ENCODE measurements around the gene BSPRY. TPM values are rescaled to one million over a fixed set of nuclear protein-coding genes. Genes with fewer than 3 reads are reported as not detected.

Gene BSPRY
- total and polyA plus RNA-seq, 2 of the 13 experiments (the other 11 are each of a cell fraction or from before 2014, with no cell fraction given): 0.09 to 0.26 TPM

- TF ChIP-seq TCF7L2 (IDR thresholded peaks at IDR 0.05; ENCODE audit: low read depth, low read length) (no peak), ZBTB42 (CRISPR knock-in tag; IDR thresholded peaks at IDR 0.05) (no peak), NR2F2 (IDR thresholded peaks at IDR 0.05; ENCODE audit: borderline replicate concordance, low read depth) (no peak), SNAI1 (CRISPR knock-in tag; IDR thresholded peaks at IDR 0.05; ENCODE audit: borderline replicate concordance) (0 out of 2 replicates have a peak, but pooled peaks have one; percentile 50), POGZ (CRISPR knock-in tag; IDR thresholded peaks at IDR 0.05) (peak; percentile 97), SRF (IDR thresholded peaks at IDR 0.05; ENCODE audit: low read depth, low read length) (peak; percentile 77; the same call in 1 of the 2 replicates), HMGXB4 (CRISPR knock-in tag; IDR thresholded peaks at IDR 0.05; ENCODE audit: borderline replicate concordance in 1 of 2, low read depth in 1 of 2) (peak in 1 of 2 experiments; percentile 94), JUNB (CRISPR knock-in tag; IDR thresholded peaks at IDR 0.05; ENCODE audit: borderline replicate concordance) (no peak), HIVEP1 (CRISPR knock-in tag; IDR thresholded peaks at IDR 0.05) (peak; percentile 94), ZBTB20 (CRISPR knock-in tag; IDR thresholded peaks at IDR 0.05; ENCODE audit: borderline replicate concordance, low read depth) (peak; percentile 90; the same call in 1 of the 2 replicates), ZNF550 (CRISPR knock-in tag; IDR thresholded peaks at IDR 0.05; ENCODE audit: borderline replicate concordance) (no peak), KLF16 (CRISPR knock-in tag; IDR thresholded peaks at IDR 0.05) (peak in 1 of 2 experiments; percentile 92; a peak in 2 of 4 replicates), ZZZ3 (CRISPR knock-in tag; IDR thresholded peaks at IDR 0.05; ENCODE audit: borderline replicate concordance) (no peak), ZBTB33 (CRISPR knock-in tag; IDR thresholded peaks at IDR 0.05) (peak; percentile 33; the same call in 1 of the 2 replicates), IRF9 (CRISPR knock-in tag; IDR thresholded peaks at IDR 0.05; ENCODE audit: borderline replicate concordance) (peak; percentile 47; the same call in 1 of the 2 replicates), MTF1 (CRISPR knock-in tag; IDR thresholded peaks at IDR 0.05) (no peak), ZSCAN21 (CRISPR knock-in tag; IDR thresholded peaks at IDR 0.05; ENCODE audit: borderline replicate concordance) (peak; percentile 90; the same call in 1 of the 2 replicates)
- TF ChIP-seq, protein P1, sequence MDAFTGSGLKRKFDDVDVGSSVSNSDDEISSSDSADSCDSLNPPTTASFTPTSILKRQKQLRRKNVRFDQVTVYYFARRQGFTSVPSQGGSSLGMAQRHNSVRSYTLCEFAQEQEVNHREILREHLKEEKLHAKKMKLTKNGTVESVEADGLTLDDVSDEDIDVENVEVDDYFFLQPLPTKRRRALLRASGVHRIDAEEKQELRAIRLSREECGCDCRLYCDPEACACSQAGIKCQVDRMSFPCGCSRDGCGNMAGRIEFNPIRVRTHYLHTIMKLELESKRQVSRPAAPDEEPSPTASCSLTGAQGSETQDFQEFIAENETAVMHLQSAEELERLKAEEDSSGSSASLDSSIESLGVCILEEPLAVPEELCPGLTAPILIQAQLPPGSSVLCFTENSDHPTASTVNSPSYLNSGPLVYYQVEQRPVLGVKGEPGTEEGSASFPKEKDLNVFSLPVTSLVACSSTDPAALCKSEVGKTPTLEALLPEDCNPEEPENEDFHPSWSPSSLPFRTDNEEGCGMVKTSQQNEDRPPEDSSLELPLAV (CRISPR knock-in tag; conservative IDR thresholded peaks at IDR 0.05; ENCODE audit: low read depth): no peak
- TF ChIP-seq, protein P2, sequence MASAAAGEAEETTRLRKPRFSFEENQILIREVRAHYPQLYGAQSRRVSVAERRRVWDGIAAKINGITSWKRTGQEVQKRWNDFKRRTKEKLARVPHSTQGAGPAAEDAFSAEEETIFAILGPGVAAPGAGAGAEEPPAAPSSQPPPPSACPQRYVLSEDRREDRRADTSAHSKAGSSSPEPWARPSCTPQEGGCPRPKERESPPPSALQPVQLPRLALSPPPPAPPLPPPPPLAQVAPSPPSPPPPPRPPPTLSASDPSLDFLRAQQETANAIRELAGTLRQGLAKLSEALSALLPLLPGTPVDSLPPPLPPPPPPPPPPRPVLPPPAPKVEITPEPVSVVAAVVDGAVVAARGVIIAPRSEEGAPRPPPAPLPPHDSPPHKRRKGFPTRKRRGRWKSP (CRISPR knock-in tag; IDR thresholded peaks at IDR 0.05): peak; percentile 94
Observed at GRCh38 chr9:113340011-113340699, 9.2 kb upstream of the BSPRY start, which contains the start of gene WDR31 (continued).
